Measurements from ENCODE around the gene SPESP1. TPM values are rescaled to one million over a fixed set of nuclear protein-coding genes. Genes with fewer than 3 reads are reported as not detected.
"Not testable (repeated sequence)": the region's sequence is repeated elsewhere in the genome, so short reads cannot be mapped to it uniquely, and the experiment has no call there.

The SPESP1 gene
- total RNA-seq, 1 donor from 2014 or later = 4.0 TPM

DNA sequence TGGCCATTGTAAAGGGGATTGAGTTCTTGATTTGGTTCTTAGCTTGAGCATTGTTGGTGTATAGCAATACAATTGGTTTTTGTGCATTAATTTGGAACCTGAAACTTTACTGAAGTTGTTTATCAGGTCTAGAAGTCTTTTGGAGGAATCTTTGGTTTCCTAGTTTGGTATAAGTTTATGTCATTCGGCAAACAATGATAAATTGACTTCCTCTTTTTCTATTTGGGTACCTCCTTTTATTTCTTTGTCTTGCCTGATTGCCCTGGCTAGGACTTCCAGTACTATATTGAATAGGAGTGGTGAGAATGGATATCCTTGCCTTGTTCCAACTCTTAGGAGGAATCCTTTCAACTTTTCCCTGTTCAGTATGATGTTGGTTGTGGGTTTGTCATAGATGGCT lies 32.1 kb downstream of the SPESP1 start:
- DNase-seq (ENCODE audit: low read depth, low spot score) = no peak

DNA sequence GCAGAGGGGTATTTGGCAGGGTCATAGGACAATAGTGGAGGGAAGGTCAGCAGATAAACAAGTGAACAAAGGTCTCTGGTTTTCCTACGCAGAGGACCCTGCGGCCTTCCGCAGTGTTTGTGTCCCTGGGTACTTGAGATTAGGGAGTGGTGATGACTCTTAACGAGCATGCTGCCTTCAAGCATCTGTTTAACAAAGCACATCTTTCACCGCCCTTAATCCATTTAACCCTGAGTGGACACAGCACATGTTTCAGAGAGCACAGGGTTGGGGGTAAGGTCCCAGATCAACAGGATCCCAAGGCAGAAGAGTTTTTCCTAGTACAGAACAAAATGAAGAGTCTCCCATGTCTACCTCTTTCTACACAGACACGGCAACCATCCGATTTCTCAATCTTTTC lies 33.4 kb downstream of the SPESP1 start:
- DNase-seq (ENCODE audit: low read depth, low spot score) = not testable (repeated sequence)

DNA sequence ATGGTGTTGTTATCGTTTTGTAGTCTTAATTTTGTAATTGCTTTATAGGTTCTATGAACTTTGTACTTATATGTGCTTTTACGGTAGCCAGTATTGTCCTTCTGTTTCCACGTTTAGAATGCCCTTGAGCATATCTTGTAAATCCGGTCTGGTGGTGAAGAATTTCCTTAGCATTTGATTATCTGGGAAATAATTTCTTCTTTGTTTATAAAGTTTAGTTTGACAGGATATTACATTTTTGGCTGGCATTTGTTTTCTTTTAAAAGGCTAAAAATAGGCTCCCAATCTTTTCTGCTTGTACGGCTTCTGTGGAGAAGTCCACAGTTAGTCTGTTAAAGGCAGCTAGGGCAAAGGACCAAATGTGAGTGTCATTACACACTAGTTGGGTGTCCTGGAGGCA lies 36.7 kb downstream of the SPESP1 start:
- no peak for DNase-seq (ENCODE audit: low read depth, low spot score)

GRCh38 chr15:68967948-68968347 lies 37.6 kb downstream of the SPESP1 start:
- DNase-seq (ENCODE audit: low read depth, low spot score) = no peak

GRCh38 chr15:68969298-68969697 lies 39.0 kb downstream of the SPESP1 start:
- DNase-seq (ENCODE audit: low read depth, low spot score) = no peak

- no peak for DNase-seq (ENCODE audit: low read depth, low spot score)
Observed at GRCh38 chr15:68972201-68973065, 42.1 kb downstream of the SPESP1 start.

GRCh38 chr15:68975651-68976160 lies 45.4 kb downstream of the SPESP1 start:
- DNase-seq (ENCODE audit: low read depth, low spot score) = not testable (repeated sequence)

DNA sequence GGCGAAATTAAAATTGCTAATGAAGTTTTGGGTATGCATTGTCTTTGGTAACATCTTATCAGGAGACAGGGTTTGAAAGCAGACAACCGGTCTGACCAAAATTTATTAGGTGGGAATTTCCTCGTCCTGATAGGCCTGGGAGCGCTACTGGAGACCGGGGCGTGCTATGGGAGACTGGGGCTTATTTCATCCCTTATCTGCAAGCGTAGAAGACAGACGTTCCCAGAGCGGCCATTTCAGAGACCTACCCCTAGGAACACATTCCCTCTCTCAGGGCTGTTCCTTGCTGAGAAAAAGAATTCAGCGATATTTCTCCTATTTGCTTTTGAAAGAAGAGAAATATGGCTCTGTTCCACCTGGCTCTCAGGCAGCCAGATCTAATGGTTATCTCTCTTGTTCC lies 47.1 kb downstream of the SPESP1 start:
- DNase-seq (ENCODE audit: low read depth, low spot score) = not testable (repeated sequence)

DNA sequence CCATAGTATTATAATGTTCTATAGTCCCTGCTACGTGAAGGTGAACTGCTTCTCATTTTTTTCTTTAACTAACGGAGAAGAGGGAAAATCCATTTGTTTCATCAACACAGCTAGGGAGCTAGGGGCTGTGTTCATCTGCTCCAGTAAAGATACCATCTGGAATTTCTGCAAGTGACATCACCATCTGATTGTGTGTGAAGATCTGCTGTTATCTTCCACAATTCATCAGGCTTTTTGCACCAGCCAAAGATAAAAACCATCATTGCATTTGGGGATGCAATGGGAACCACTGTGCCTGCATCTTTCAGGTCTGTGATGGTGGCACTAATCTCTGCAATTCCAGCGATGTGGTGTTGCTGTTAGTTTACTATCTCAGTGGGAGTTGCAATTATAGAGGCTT lies 48.7 kb downstream of the SPESP1 start:
- no peak for DNase-seq (ENCODE audit: low read depth, low spot score)

DNA sequence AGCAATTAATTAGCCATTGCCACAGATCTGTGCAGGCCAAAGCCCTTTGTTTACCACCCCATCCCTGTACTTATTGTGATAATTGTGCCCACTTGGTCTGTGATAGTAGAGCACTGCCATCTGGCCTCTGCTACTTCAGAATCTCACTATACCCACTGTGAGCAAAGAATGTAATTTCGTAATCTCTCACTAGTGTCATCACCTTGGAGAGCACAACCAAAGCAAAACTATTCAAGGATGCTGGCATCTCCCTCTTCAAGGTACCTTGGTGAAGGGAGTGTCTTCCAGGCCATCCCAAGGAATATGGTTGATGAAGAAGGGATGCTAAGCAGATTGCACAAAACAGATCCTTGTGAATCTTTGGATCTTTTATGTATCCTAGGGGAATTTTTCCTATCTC lies 49.5 kb downstream of the SPESP1 start:
- DNase-seq (ENCODE audit: low read depth, low spot score) = no peak

DNA sequence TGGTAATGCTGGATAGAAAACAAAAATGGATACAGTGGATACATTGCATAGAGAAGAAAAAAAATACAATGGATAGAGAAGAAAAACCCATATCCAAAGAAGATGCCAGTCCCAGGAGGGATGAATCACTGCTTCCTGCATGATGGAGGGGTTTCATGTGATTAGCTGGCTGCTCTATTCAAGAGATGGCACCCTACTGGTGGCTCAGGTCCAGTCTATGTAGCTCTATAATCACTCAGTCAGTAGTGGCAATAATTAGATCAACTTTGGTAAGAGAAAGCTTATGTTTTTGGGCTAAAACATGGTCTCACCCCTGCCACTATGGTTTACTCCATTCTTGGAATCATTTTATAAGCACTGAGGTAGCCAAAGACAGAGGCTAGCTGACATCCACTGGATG lies 50.5 kb downstream of the SPESP1 start:
- no peak for DNase-seq (ENCODE audit: low read depth, low spot score)

DNA sequence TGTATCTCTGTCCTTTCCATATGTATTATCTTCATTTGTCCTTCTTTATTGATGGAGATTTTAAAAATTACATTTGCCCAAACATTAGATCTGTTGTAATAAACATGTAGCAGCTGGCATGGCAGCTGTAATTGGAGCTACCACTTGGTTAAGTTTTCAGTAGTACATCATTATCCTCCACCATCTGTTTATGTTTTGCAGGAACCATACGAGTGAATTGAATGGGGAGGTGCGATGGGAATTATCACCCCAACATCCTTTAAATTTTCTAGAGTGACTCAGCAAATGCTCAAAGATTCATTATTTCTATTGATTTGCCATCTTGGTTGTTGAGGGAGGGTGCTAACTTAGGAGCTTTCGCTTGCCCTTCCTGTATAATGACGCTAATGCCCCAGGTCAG lies 51.6 kb downstream of the SPESP1 start:
- no peak for DNase-seq (ENCODE audit: low read depth, low spot score)

GRCh38 chr15:68982976-68983563 lies 52.7 kb downstream of the SPESP1 start:
- no peak for DNase-seq (ENCODE audit: low read depth, low spot score)

DNA sequence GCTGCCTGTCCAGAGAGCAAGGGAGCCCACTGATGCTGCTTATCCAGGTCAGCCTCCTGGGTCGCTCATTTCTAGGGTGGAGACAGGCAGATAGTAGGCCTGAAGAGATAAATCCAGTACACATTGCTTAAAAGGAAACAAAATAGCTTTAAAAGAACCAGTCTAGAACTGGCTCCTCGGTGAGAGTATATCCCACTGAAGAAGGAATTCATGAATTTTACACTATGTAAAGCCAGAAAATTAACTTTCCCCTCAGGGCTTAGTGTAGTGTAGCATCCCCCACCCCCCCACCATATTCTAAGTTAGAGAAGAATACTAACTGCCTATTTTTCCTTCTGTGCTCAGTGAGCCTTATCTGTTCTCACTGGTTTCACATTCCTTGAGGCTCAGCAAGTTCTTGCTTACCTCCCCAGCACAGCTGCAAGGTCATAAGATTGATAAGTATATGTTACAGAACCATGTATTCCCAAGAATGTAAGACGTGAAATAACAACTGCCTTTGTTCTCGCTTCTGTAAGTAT lies 53.7 kb downstream of the SPESP1 start:
- DNase-seq (ENCODE audit: low read depth, low spot score) = no peak

DNA sequence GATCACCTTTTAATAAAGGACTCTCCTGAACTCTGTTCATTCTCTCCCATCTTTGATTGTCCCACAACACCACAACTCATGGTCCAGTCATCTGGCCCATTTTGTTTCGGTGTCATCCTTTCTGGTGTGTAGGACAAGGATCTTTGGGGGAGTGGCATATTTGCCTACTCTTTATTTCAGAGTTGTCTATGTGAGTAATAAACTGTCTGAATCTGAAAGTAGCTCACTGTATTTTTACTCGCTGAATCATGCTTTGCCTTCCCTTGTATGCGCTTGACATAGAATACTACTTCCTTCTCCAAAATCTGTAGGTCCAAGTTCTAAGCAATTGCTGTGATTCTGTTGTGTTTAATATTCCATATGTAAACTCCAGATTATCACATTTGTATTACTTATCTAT lies 54.3 kb downstream of the SPESP1 start:
- no peak for DNase-seq (ENCODE audit: low read depth, low spot score)

- no peak for DNase-seq (ENCODE audit: low read depth, low spot score)
Observed at GRCh38 chr15:68985361-68985891, 55.1 kb downstream of the SPESP1 start.

- DNase-seq (ENCODE audit: low read depth, low spot score) = no peak
Observed at GRCh38 chr15:68986322-68986721, 56.0 kb downstream of the SPESP1 start.

DNA sequence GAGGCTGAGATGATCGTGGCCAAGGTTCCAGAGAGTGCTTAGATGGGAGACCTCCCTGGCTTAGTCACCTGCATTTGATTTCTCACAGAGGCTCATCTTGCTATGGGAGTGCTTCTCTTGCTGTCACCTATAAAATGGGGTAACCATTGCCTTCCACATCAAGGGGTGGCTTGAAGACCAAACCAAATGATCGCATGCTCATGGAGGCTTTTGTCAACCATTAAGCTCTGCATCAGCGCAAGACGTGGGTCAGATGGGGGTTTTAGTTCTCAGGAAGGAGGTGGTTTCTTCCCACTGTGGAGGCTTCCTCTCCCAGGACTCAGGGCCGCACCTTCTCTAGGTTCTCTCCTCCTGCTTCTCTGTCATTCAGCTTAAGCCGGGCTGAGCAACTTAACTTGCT lies 56.8 kb downstream of the SPESP1 start:
- DNase-seq (ENCODE audit: low read depth, low spot score) = no peak

- DNase-seq (ENCODE audit: low read depth, low spot score) = no peak
Observed at GRCh38 chr15:68987676-68988075, 57.4 kb downstream of the SPESP1 start.

- DNase-seq (ENCODE audit: low read depth, low spot score) = no peak
Observed at GRCh38 chr15:68989541-68990230, 59.4 kb downstream of the SPESP1 start.

- DNase-seq (ENCODE audit: low read depth, low spot score) = no peak
Observed at GRCh38 chr15:68990231-68990991, 60.1 kb downstream of the SPESP1 start.
